T1000 (cell line): ENCODE data around the gene NT5DC3.
A peak's percentile ranks its signal among the peaks of the same experiment; 100 is the strongest.
"Not testable (repeated sequence)": the region's sequence is repeated elsewhere in the genome, so short reads cannot be mapped to it uniquely, and the experiment has no call there.

ENCODE experiments used
- DNase-seq: peaks from one replicate; lab custom pipeline; 2025; ENCODE audit warnings: mixed read lengths; lab: John Stamatoyannopoulos, UW

NT5DC3 gene

DNA sequence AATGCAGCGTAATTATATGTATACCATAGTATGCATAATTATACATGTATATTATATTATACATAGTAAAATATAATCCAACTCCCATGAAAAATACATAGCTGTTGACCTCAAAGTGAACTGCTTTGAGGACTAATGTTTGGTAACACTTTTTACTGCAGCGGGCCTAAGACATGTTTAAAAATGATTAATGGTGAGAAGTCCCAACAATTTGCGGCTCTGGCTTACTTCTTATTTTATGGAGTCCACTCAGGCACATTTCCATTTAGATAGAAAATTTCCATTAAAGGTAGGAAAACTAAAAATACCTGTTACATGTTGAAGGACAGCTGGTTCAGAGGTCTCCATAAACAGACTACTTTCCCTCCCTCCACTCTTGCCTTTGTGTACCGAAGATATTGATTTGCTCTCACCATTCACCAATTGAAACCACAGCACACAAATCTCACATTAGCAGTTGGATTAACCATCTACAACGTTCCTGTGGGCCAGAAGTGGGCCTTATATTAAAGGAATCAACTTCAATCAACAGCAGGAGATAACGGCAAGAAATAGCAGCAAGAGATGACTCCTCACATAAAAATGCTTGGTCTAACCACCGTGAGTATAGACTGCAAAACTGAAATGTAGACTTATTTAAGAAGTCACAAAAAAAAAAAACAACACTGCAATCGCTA, 14.1 kb upstream of the NT5DC3 start:
- DNase-seq = no peak

DNA sequence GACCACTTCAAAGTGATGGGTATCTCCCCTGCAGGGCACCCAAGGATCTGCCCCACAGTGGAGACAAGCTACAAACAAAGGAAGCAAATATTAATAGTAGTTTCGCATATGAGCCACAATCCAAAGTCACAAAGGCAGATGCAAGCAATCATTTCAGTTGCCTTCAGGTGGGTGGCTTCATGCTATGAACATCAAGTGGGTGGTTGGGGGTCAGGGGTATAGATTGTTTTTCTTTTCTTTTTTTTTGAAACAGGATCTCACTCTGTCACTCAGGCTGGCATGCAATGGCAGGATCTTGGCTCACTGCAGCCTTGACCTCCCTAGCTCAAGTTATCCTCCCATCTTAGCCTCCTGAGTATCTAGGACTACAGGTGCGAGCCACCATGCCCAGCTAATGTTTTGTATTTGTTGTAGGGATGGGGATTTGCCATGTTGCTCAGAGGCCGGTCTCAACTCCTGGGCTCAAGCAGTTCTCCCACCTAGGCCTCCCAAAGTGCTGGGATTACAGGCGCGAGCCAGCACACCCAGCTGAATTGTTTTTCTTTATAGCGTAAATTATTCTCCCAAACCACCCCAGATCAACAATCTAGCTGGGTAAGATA, 13.4 kb upstream of the NT5DC3 start:
- no peak for DNase-seq

DNA sequence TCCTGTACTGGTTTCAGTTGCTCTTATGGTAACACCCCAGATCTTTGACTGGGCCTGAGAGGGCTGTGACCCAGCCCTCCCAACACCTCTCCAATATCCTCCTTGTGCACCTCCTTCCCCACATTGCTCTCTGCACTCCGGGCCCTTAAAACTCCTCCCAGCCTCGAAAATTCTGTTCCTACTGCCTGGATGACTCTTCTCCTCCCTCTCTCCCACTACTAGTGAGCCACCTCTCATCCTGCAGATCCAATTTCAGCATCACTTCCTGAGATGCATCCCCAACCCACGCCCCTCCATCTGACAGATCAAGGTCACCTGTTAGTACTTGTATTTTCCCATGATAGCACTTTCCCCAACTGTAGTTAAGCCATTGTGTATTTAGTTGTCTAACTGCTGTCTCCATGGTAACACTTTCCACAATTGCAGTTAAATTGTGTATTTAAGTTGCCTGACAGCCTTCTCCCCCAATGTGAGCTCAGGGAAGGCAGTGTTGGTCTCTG, 11.5 kb upstream of the NT5DC3 start:
- DNase-seq = no peak

DNA sequence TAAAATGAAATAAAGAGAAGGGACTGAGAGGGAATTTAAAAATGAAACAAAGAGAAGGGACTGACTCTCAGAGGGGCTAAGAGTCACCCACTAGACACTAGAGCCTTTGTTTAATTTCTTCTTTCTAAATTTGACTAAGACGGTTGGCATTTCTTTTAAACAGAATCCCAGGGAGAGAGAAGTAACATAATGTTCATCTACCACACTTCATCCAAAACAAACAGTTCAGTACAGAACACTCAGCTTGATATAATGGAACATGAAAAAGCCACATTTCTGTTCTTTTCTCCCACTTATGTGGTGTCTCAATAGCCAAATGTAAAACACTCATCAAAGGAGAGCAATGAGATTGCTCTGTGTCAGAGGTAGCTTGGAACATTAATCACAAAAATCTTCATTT, 10.1 kb upstream of the NT5DC3 start:
- DNase-seq = no peak

DNA sequence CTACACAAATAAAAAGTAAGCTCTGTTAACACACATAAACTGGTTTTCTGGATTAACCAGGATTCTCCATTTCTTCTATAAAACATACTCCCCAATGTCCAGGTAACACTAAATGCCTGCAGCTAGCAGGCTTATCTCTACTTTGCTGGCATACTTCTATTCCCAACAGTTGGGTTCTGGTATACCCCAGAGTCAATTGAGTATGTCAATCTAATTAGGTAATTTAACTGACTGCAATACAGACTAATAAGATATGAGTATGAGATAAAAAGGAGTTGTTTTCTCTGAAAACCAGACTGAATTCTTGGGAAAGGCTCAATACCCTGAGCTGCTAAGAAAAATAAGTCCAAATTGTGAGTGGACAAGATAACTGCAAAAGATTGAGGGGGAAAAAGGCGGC, 9.4 kb upstream of the NT5DC3 start:
- DNase-seq = no peak

DNA sequence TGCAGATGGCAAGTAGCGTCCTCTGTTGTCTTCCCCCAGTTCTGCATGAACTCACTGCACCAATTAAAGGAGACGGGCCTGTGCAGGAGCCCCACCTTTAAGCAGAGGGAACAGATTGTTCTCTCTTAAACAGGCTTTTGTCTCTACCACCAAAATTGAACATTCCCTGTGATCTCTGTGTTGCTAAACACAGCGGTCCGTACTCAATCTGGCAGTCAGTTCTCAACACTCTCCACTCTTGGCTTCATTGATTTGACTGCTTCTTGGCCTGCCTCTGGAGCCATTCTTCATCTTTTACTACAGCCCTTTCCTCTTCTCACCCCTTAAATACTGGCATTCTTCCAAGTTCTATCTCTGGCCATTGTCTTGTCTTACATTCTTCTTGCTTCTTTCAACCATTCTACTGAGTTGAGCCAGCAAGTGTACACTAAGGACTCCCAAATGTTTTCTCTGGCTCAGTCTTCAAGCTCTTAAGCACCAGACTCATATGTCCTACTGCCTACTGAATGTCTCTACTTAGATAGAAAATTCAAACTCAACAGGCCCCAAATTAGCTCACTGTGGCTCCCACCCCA, 8.0 kb upstream of the NT5DC3 start:
- DNase-seq = no peak

DNA sequence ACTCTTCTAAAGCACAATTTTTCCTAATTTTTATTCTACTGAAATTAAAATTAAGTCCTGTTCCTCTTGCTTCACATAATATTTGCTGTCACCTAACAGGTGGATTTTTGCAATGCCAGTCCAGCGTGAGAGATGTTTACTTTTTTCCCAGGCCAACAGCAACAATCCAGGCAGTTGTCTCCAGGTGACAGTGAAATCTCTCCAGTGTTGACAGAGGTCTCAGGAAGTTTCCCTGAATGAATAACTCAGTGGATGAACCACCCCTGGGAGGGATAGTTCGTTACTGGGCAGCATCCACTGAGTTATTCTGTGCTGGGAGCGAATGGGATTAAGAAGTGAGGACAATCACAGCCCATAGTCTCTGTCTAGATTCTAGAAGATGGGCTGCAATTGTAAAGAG, 7.1 kb upstream of the NT5DC3 start:
- no peak for DNase-seq

DNA sequence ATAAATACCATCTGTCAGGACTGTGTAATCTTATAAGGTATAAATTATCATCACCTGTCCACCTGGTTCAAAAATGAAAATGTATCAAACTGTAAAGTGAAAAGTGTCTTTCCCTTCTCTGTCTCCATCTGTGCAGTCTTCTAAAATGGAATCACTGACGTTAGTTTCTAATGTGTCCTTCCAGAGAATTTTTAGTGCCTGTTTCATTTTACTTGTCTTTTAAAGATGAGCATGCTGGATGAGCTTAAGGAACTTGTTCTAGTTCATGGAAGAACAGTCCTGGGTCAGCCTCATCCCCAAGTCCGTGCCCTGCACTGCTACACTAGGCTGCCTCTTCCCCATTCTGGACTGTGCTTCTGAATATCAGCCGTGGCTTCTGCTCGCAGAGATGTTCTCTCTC, 5.4 kb upstream of the NT5DC3 start:
- DNase-seq = no peak

DNA sequence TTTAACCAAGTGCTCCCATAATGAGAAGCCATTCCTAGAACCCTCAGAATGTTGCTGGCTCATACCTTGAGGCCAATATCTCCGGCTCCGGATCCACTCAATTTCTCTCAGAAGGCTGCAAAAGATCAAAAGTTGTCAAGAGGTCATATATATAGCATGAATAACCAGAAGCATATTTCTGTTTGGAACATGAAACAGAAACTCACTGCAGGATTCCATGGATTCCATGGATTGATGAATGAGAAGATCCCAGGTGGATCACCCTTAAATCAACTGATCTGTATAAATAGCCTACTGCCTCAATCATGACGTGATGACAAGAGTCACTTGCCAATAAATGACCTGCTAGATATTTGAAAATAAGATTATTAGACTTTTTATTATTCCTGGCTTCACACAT, 3.3 kb upstream of the NT5DC3 start:
- DNase-seq = no peak

DNA sequence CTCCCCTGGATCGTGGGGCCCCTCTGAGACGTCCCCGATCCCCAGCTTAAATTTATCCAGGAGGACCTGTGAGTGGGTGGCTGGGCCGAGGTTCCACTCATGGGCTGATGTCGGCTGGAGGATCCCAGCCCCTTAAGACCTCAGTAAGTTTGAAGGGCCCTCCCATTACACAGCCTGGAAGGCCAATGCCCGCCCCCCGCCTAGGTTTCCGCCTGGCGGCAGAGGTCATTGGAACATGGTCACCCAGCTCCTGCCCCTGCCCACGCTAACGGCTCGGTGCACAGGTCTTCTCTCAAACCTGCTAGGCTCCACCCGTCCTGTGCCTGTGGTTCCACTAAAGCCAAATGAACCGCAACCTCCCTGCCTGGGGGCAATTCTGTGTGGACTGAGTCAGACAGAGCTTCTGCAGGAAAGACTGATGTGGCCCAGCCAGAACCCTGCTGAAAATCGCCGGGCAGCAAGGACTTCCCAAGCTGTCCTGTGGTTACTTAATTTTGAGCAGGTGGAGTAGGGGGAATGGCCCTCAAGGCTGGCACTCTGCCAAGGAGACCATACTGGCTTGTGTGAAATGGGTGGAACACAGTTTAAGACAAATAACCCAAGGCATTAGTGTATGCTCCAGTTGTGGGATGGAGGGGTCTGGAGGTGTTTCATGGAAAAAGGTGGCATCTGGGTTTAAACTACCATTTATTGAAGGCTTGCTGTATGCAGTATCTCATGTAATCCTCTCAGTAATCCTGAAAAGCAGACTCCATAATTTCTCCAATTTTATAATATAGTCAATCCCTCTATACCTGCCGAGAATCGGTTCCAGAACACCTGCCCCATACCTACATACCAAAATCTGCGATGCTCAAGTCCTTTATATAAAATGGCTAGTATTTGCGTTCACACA, 903 bp upstream of the NT5DC3 start:
- DNase-seq = peak; percentile 93

DNA sequence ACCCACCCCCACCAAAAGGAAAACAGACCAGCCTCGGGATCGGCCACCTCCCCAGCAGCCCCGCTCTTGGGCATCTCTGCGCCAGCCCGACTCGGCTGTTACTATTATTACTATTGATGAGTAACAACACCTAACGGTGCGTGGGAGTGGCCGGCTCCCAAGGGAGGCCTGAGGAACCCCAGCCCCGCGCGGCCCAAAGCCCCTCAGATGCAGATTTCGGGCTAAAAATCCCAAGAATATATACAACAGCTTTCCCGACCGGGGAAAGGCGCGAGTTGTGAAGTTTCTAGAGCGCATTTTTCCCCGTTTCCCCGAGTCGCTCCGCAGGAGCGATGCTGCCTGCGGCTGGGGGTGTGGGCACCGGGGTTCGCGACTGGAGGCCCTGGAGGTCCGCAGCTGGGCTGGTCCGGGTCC, 565 bp downstream of the NT5DC3 start:
- DNase-seq = peak; percentile 33

DNA sequence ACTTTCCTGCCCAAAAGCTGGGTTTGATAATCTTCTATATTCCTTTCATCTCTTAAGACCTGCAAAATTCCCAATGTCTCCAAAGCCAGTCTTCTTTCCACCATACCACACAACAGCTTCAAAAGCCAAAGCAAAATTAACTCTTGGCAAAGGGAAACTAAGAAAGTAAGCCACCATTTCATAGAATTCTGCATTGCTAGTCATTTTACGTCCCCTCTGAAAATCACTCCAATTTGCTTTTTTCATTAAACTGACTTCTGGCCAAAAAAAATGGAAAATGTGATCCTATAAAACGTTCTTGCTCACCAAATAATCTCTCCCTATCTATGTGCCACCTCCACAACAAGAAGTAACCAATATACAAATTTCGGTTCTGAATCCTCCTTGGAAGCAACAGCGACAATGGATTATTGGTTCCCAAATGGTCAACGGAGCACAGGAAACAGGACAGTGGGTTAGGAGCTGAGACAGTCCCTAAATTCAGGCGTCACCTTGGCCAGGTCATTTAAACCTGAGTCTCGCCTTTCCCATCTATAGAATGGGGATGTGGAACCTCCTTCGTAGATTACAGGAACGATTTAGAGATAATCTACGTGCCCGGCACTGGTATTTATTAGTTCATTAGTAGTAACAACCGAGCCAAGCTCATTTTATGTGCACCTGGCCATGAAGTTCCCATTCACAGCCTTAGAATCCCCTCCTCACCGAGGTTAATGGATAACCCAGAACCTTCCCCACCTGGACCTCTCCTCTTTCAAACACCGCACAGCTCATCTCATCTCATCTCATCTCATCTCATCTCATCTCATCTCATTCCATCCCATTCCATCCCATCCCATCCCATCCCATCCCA, 1.2 kb downstream of the NT5DC3 start:
- DNase-seq = no peak

DNA sequence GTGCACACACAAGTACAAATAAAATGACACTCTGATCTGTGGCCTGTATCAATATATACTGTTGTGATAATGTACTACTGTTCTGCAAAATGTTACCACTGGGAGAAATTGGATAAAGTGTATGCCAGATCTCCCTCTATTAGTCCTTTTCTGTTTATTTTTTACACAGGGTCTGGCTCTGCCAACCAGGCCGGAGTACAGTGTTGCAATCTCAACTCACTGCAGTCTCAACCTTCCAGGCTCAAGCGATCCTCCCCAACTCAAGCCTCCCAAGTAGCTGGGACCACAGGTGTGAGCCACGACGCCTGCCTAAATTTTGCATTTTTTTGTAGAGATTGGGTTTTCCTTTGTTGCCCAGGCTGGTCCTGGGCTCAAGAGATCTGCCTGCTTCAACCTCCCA, 1.9 kb downstream of the NT5DC3 start:
- DNase-seq = no peak

DNA sequence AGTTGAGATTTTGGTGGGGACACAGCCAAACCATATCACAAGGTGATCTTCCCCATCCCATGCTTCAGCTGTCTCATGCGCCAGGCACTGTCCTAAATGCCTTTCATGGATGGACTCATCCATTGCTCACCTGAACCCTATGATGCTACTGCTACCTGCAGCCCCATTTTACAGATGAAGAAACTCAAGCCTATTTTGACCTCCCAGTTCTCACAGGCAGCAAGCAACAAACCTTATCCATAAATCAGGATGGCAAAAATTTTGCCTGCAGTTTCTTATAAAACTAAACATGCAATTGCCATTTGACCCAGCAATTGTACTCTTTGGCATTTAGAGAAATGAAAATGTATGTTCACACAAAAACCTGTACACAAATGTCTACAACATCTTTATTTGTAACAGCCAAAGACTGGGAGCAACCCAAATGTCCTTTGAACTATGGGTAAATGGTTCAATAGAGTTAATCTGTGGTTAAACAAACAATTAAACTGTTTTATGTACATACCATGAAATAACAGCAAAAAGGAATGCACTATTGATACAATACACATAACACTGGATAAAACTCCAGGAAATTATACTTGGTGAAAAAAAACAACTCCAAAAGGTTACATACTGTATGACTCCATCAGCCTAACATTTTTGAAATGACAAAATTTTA, 2.6 kb downstream of the NT5DC3 start:
- DNase-seq = no peak

DNA sequence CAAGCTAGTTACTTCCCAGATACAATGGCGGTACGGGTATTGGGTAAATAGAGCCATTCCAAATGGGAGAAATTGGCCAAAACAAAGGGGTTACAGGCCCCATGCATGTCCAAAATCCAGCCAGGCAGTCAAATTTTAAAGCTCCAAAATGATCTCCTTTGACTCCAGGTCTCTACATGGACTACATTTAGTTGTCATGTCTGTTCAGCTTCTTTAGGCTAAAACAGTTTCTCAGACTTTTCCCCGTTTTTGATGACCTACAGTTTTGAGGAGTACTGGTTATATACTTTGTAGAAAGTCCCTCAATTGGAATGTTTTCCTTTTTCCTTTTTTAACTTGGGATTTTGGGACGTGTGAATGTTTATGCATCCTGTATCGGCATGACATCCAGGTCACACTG, 4.7 kb downstream of the NT5DC3 start:
- no peak for DNase-seq

DNA sequence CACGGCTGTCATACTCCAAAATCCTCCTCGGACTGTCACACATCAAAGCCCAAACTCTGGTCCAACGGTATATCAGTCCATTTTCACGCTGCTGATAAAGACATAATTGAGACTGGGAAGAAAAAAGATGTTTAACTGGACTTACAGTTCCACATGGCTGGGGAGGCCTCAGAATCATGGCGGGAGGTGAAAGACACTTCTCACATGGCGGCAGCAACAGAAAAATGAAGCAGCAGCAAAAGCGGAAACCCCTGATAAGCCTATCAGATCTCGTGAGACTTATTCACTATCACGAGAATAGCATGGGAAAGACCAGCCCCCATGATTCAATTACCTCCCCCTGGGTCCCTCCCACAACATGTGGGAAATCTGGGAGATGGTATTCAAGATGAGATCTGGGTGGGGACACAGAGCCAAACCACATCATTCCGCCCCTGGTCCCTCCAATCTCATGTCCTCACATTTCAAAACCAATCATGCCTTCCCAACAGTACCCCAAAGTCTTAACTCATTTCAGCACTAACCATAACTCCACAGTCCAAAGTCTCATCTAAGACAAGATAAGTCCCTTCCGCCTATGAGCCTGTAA, 5.2 kb downstream of the NT5DC3 start:
- DNase-seq = not testable (repeated sequence)

DNA sequence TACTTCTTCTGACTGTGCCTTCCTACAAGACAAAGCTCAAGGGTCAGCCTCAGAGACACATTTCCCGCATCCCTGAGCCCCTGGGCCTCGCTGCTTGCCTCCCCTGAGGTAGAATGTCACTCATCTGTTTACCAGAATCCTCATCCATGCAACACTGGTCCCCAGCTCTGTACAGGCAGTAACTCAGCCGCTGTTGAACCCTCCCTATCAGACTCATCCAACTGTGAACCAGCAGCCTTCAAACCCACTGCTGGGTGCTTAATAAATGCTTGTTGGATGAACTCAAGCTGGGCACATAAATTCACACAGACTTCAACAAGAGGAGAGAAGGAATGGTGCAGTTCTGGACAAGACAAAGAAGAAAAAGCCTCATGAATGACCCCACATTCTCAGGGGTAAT, 6.1 kb downstream of the NT5DC3 start:
- no peak for DNase-seq

DNA sequence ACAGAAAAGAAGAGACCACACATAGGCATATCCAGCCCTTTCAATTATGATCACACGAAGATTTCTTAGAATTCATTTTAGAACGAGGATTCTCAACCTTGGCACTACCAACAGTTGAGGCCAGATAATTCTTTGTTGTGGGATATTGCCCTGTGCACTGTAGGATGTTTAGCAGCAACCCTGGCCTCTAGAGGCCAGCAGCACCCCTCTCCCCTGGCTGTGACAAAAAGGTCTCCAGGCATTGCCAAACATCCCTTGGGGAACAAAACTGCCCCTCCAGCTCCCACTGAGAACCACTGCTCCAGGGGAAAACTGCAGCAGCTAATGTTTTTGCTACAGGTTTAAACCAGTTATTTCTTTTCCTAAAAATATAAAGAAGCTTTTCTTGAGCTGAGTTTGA, 7.1 kb downstream of the NT5DC3 start:
- DNase-seq = no peak

DNA sequence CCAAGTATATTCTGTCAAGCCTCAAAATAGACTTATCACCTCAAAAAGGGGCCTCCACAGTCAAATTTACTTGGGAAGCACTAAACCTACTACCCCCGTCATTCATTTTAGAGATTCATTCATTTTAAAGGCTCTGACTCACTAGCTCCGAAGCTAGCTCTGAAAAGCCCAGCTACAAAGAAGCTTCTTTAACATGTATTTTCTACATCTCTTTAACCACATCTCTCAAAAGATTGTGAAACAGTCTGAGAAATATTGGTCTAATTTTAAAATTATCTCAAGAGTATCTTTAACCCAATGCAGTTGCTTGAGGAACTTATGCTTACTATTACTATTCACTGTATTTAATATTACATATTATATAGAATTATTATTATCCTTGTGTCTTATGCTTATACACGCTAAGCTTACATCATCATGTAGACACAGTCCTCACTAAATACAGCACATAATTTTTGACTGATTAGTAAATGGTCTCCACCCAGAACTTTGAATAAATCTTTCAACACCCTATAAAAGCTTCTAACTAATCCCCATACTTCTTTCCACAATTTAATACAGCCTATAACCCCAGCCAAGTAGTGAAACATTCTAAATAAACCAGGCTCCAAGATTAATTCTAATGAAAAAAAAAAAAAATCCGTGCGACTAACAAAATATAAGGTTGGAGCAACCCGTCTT, 7.8 kb downstream of the NT5DC3 start:
- DNase-seq = no peak
